Ureter (tissue), 1 donor: Measurements from ENCODE around the gene CLTA. TPM values are rescaled to one million over a fixed set of nuclear protein-coding genes. Genes with fewer than 3 reads are reported as not detected.
"Not testable (repeated sequence)": the region's sequence is repeated elsewhere in the genome, so short reads cannot be mapped to it uniquely, and the experiment has no call there.

Source experiments
- DNase-seq: peaks from one replicate; pipeline ENCODE4 v3.0.0-alpha.2; 2020; ENCODE audit warnings: low spot score
- total RNA-seq: library from RNA; stranded (reverse); gene quantifications from one replicate; pipeline ENCODE4 v1.2.4, GENCODE V29; 2023
- donor health status: DM: yes; HTN: yes; CAD: no.

Gene CLTA
- total RNA-seq, 1 donor from 2014 or later = 170 TPM

DNA sequence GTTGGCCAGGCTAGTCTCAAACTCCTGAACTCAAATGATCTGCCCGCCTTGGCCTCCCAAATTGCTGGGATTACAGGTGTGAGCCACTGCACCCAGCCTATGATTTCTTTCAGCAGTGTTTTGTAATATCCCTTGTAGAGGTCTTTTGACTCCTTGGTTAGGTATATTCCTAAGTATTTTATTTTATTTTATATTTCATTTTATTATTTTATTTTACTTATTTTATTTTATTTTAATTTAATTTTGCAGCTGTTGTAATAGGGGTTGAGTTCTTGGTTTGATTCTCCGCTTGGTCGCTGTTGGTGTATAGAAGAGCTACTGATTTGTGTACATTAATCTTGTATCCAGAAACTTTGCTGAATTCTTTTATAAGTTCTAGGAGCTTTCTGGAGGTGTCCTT is 49.0 kb downstream of the CLTA start:
- not testable (repeated sequence) for DNase-seq

DNA sequence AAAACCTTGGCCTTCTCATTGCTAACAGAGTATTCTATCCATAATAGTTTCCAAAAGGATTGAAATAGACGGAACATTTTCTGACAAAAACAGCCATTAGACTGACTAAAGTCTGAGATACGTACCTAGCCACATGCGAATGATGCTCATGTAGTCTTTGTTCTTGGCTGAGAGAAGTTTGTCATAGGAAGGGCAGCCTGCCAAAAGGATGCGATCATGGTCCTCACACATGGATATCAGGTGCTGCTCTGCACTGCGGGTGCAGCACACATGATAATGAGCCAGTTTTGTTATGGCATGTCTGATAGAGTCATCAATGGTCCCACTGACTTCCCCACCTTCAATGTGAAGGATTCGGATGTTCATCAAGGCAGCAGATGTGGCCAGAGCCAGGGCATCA is 55.2 kb downstream of the CLTA start:
- DNase-seq = no peak

DNA sequence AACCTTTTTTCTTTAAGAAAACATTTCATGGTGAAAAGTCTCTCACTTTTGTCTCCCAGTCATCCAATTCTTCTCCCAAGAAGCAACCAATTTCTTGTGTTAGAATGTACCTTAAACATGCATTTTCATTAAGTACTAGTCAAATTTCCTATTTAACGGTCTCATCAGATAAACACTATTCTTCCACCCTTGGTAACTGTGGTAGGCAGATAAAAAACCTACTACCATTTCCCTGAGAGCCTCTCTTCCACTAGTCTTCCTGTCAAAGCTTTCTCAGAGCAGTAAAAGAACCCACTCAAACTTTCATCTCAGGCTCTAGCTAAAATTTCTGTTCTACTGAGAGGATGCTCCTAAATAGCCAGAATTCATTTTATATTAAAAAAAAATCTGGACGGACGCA is 56.6 kb downstream of the CLTA start:
- DNase-seq = no peak

DNA sequence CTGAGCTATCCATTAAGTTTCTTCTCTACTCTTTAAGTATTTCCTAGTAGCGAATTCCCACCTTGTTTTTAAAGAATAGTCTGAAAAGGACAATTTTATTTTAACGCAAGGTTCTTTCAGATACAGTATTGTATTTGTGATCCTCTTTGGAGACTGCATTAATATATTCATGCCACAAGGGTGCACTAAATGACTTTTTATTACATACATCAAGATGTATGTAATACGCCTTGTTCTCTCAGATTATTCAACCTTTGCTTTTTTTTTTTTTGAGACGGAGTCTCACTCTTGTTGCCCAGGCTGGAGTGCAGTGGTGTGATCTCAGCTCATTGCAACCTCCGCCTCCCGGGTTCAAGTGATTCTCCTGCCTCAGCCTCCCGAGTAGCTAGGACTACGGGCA is 57.3 kb downstream of the CLTA start:
- DNase-seq = not testable (repeated sequence)

DNA sequence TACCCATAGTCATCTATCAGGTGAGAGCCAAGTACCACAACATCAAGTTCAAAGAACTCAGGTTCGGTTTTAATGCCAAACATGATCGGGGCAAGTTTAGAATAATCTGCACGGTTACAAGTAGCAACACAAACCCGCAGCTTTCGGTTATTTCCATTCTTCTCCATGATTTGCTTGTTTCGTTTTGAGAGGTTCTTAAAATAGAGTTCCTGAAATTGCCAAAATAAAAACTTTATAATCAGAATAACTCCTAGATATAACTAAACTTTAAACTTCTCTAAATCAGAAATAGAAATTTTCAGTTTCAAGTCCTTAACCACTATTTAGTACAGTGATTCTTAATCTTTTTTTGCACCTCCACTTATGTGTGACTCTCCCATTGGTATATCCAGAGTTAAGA is 58.5 kb downstream of the CLTA start:
- DNase-seq = no peak

DNA sequence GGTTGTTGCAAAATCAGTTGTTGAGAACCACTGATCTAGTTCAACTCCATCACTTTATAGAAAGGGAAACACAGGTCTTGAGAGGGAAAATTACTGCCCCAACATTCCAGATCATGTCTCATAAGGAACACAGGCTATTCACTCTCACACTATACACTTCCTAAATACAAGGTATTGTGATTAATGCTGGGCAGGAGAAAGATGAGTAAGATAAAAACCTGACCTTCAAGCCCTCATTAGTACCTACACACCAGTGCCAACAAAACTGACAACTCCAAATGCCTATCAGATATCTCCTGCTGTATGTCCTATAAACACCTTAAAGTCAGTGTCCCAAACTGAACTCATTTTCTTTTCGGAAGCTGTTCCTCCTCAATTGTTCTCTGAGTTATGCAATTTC is 59.4 kb downstream of the CLTA start:
- DNase-seq = no peak

DNA sequence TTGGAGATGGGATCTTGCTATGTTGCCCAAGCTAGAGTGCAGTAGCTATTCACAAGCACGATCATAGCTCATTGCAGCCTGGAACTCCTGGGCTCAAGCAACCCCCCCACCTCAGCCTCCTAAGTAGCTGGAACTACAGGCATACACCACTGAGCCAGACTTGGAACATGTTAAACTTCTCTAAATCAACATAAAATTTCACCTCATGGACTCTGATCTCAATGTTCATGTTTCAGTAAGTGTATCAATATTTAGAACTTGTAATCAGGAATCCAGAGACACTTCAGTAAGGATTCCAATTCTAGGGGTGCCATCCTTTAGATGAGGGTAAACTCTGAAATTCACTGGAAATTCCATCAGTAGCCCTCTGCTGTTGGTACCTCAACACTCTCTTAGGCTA is 60.7 kb downstream of the CLTA start:
- no peak for DNase-seq

DNA sequence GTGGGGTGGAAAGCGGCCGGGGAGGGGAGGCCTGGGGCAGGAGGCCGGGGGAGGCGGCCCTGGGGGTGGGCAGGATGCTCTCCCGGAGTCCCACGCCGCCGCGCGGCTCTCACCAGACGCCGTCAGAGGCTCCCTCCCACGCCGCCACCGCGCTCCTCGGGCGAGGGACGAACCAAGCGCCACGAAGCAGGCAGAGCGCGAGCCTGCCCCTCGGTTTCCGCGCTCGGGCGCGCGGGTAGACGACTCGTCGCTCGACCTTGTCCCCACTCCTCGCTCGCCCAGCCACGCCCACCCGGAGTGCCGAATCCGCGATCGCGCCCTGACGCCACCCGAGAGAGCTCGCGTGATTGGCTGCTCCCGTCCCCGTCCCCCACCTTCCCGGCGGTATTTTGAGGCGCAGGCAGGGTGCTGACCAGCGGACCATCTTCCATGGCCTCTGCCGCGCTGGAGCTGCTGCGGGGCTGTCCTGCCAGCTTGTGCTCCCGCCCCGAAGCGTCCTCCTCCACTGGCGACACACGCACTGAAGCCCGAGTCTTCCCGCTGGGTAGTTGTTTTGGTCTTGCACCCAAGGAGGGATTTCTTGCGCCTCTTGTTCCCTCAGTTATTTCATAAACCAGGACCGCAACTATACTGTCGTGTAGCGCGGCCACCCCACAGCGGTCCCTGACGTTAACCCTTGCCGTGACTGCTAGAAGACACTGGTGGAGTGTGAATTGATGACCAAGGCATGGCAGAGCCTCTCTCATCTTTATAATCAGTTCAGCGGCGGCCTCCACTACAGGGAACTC is 67.7 kb downstream of the CLTA start, which contains the start of gene GNE:
GNE (minus strand) TSS at position 241 of the 788 bp plus-strand sequence. CDS start 9,093 bp downstream, outside the sequence.
- peak; percentile 99 for DNase-seq

DNA sequence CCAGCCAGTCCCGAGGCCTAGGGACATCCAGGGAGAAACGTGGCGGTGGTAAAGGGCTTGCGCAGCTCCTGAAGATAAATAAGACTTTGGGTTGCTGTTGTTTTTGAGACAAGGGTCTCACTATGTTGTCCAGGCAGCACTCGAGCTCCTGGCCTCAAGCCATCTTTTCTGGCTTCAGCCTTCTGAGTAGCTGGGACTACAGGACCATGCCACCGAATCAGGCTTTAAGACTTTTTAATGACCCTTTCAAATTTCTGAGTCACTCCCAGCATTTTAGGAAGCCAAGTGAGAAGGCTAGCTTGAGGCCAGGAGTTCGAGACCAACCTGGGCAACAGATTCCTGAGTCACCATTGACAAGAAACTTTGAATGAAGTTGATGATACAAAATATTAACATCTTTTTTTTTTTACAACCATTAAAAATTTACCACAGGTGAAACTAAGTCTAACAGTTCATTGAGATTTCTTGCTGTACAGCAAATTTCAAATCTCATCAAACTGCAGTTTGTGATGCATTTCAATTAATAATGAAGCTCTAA is 68.3 kb downstream of the CLTA start:
- no peak for DNase-seq

Other genes starting within 250 kb of the CLTA start
- not detected for gene OR2S2, start 232.8 kb upstream of the CLTA start, total RNA-seq
- 10.3 TPM for gene RECK, start 154.0 kb upstream of the CLTA start, total RNA-seq
- gene GLIPR2, start 54.2 kb upstream of the CLTA start, total RNA-seq = 16.3 TPM
- not detected for gene CCIN, start 21.5 kb upstream of the CLTA start, total RNA-seq
- gene GNE, start 67.5 kb downstream of the CLTA start, total RNA-seq = 19.3 TPM
- 54.4 TPM for gene RNF38, start 209.3 kb downstream of the CLTA start, total RNA-seq